Measurements from ENCODE around the gene ABHD17A.

DNA sequence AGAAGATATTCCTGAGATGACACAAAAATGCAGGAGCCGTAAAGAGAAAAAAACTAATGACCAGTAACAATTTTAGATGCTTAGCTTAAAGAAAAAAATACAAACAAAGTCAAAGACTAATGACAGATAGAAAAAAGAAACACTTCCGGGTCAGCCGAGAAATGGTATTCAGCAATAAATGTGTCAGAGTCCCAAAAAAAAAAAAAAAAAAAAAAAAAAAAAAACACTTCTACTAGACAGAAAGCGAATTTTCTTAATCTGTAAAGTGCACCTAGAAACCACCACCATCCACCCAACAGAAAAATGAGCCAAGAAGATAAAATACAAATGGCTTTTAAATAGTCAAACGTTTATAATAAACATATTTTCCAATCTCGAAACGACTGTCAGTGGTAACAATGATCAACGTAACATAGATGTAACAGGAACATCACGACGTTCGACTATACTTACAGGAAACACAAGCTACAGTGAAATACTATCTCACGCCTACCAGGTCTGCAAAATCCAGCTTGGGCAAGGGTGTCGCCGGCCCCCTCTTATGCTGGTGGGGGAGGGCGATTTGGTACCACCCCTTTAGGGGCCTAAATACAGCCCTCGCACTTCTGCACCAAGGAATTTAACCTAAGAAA is 10.6 kb downstream of the ABHD17A start:
- no peak for TF ChIP-seq EGR1 (IDR thresholded peaks at IDR 0.05)
- TF ChIP-seq, protein P1, sequence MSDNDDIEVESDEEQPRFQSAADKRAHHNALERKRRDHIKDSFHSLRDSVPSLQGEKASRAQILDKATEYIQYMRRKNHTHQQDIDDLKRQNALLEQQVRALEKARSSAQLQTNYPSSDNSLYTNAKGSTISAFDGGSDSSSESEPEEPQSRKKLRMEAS (IDR thresholded peaks at IDR 0.05), result no peak
- no peak for TF ChIP-seq CEBPB (IDR thresholded peaks at IDR 0.05)
- no peak for TF ChIP-seq RAD21 (IDR thresholded peaks at IDR 0.05; ENCODE audit: low read depth)
- no peak for TF ChIP-seq YY1 (IDR thresholded peaks at IDR 0.05; ENCODE audit: low read depth)
- no peak for TF ChIP-seq EP300 (IDR thresholded peaks at IDR 0.05; ENCODE audit: borderline replicate concordance)
- TF ChIP-seq TAF1 (IDR thresholded peaks at IDR 0.05; ENCODE audit: low read depth), result no peak
- no peak for TF ChIP-seq TCF12 (IDR thresholded peaks at IDR 0.05; ENCODE audit: low read depth)
- no peak for TF ChIP-seq NFIC (IDR thresholded peaks at IDR 0.05)

Data from Ishikawa (cell line).